ENCODE data around the gene MTARC1.
A peak's percentile ranks its signal among the peaks of the same experiment; 100 is the strongest.

MTARC1 gene

DNA sequence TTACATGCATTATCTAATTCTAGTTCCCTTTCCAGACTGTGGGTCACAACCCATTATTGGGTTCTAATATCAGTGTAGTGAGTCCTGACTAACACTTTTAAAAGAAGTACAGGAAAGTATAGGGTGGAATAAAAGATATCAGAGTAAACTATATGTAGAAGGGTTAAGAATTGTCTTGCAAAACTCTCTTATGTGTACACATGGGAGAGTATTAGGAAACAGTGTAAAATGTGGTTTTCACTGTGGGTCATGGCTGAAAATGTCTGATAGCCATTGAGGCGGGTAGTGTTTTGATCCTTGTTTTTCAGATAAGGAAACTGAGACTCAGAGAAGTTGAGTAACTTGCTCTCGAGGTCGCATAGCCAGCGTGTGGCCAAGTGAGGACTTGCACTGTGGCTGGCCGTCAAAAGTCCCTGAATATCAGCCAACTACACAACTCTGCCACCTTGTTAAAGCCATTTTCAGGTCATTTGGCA lies 18.5 kb upstream of the MTARC1 start:
- H3K4me3 ChIP-seq (ENCODE audit: low read depth, low read length), result no peak overlapping the region
- no peak for TF ChIP-seq CTCF (IDR thresholded peaks at IDR 0.05; ENCODE audit: low read depth, low read length, missing control alignments)
- DNase-seq (ENCODE audit: low read depth), result no peak

GRCh38 chr1:220769205-220769604 lies 17.5 kb upstream of the MTARC1 start:
- TF ChIP-seq CTCF (IDR thresholded peaks at IDR 0.05; ENCODE audit: low read depth, low read length, missing control alignments), result no peak
- no peak for DNase-seq (ENCODE audit: low read depth)

GRCh38 chr1:220770245-220770913 lies 16.3 kb upstream of the MTARC1 start:
- H3K4me3 ChIP-seq (ENCODE audit: low read depth, low read length), result peak overlapping the region; percentile 38
- DNase-seq (ENCODE audit: low read depth), result peak; percentile 67
- TF ChIP-seq CTCF (IDR thresholded peaks at IDR 0.05; ENCODE audit: low read depth, low read length, missing control alignments), result no peak

More at GRCh38 chr1:220769205-220769604, 17.5 kb upstream of the MTARC1 start:
- H3K4me3 ChIP-seq (ENCODE audit: low read depth, low read length), result peak overlapping the region; percentile 12; the same call in 1 of the 2 replicates

GRCh38 chr1:220772846-220773245 lies 13.9 kb upstream of the MTARC1 start:
- no peak overlapping the region for H3K4me3 ChIP-seq (ENCODE audit: low read depth, low read length)
- TF ChIP-seq CTCF (IDR thresholded peaks at IDR 0.05; ENCODE audit: low read depth, low read length, missing control alignments), result no peak
- DNase-seq (ENCODE audit: low read depth), result no peak

DNA sequence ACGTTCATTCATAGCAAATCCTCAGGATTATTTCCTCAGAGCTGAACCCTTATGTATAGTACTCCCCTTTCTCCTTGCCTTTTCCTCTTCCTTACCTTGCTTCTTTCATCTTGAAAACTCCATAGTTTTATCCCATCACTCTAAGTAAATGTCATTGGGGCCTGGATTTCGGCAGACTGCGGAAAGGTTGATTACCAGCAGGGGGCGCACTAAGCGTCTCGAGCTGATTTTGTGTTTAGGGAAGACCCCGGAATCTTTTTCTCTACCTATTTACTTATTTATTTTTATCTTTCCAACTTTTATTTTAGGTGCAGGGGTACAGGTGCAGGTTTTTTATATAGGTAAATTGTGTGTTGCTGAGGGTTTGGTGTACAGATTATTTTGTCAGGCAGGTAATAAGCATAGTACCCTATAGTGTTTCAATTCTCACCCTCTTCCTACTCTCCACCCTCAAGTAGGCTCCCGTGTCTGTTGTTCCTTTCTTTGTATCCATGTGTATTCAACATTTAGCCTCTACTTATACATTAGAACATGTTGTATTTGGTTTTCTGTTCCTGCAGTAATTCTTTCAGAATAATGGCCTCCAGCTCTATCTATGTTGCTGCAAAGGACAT lies 11.4 kb upstream of the MTARC1 start:
- no peak overlapping the region for H3K4me3 ChIP-seq (ENCODE audit: low read depth, low read length)
- TF ChIP-seq CTCF (IDR thresholded peaks at IDR 0.05; ENCODE audit: low read depth, low read length, missing control alignments), result peak; percentile 76
- DNase-seq (ENCODE audit: low read depth), result no peak

GRCh38 chr1:220776254-220776653 lies 10.5 kb upstream of the MTARC1 start:
- no peak overlapping the region for H3K4me3 ChIP-seq (ENCODE audit: low read depth, low read length)
- no peak for DNase-seq (ENCODE audit: low read depth)
- no peak for TF ChIP-seq CTCF (IDR thresholded peaks at IDR 0.05; ENCODE audit: low read depth, low read length, missing control alignments)

Data from GM12864 (cell line).